HG03565 (cell line): ENCODE measurements around the gene C1orf122.

Source experiments
- ATAC-seq: cut with Tn5 transposase; IDR thresholded peaks from one replicate; pipeline ENCODE4 v1.9.1; 2021; ENCODE audit warnings: mild to moderate bottlenecking, moderate library complexity; ENCODE audit not compliant: unreplicated experiment

Gene C1orf122

GRCh38 chr1:37844536-37844935, 36.9 kb downstream of the C1orf122 start:
- ATAC-seq = no peak

- no peak for ATAC-seq
Observed at GRCh38 chr1:37845049-37845646, 37.6 kb downstream of the C1orf122 start.

GRCh38 chr1:37845786-37846185, 38.2 kb downstream of the C1orf122 start:
- ATAC-seq = no peak

- ATAC-seq = no peak
Observed at GRCh38 chr1:37846647-37847339, 39.2 kb downstream of the C1orf122 start.

- no peak for ATAC-seq
Observed at GRCh38 chr1:37849480-37849879, 41.9 kb downstream of the C1orf122 start.

GRCh38 chr1:37850352-37850955, 42.9 kb downstream of the C1orf122 start:
- ATAC-seq = no peak

GRCh38 chr1:37851262-37851661, 43.7 kb downstream of the C1orf122 start:
- no peak for ATAC-seq

- ATAC-seq = no peak
Observed at GRCh38 chr1:37851782-37852210, 44.2 kb downstream of the C1orf122 start.

GRCh38 chr1:37853157-37853556, 45.6 kb downstream of the C1orf122 start:
- no peak for ATAC-seq

GRCh38 chr1:37854406-37854805, 46.8 kb downstream of the C1orf122 start:
- no peak for ATAC-seq
